HepG2 (cell line): ENCODE data around the gene GRIN3B. TPM values are rescaled to one million over a fixed set of nuclear protein-coding genes. Genes with fewer than 3 reads are reported as not detected.
A peak's percentile ranks its signal among the peaks of the same experiment; 100 is the strongest.

Source experiments
- ATAC-seq: fragments of 200-7000 bp; cut with Tn5 transposase; 3 replicates; pipeline ENCODE4 v1.9.1; 2020; ENCODE audit warnings: mild to moderate bottlenecking, moderate library complexity
- BruUV-seq: library from RNA; stranded (reverse); fragments of 400-500 nt; replicated peaks from 2 replicates; lab custom pipeline; 2021; lab: Mats Ljungman, UMichigan
- CTCF ChIA-PET: fragments of 300-600 bp; formaldehyde crosslinking; extraction: SDS; loops from one replicate; lab custom pipeline; 2021; ENCODE audit warnings: low total read pairs, inconsistent platforms, low intra/inter-chr PET ratio; lab: Yijun Ruan, JAX
- POLR2A ChIA-PET: fragments of 350-600 bp; sonication (Branson Sonifier 250); formaldehyde crosslinking; loops from one replicate; lab custom pipeline; 2020; ENCODE audit warnings: antibody characterized with exemption, inconsistent platforms; lab: Yijun Ruan, JAX
- DNase-seq: peaks from one replicate; pipeline ENCODE4 v3.0.0-alpha.2; 2015; ENCODE audit warnings: low spot score
- FAIRE-seq: peaks from 3 replicates; lab custom pipeline; 2011; peaks lifted over from hg19 to GRCh38; lab: Jason Lieb, UNC
- H2AFZ ChIP-seq: one replicate; pipeline ENCODE4 v1.6.1; 2011; ENCODE audit warnings: low read length, inconsistent platforms
- H3K27ac ChIP-seq: fragments of 300-600 bp; 3 replicates; pipeline ENCODE4 v1.8.0; 2011; ENCODE audit warnings: mixed run types, mild to moderate bottlenecking, mixed read lengths, low read length, inconsistent platforms; ENCODE audit not compliant: insufficient read depth; ENCODE audit errors: extremely low read length
- H3K27me3 ChIP-seq, 2 experiments: fragments of 200-600 bp in 1 of 2; 2 replicates in 1 of 2; 3 replicates in 1 of 2; pipeline versions ENCODE4 v1.6.0 to v1.8.0; 2011; ENCODE audit warnings: low read length in 2 of 2, mild to moderate bottlenecking in 2 of 2, moderate library complexity in 2 of 2, inconsistent platforms in 1 of 2; ENCODE audit not compliant: insufficient read depth in 2 of 2, control insufficient read depth in 1 of 2
- H3K36me3 ChIP-seq, 2 experiments: fragments of 200-600 bp in 1 of 2; replicated peaks in 1 of 2; 2 replicates in 1 of 2; 3 replicates in 1 of 2; pipeline versions ENCODE4 v1.5.1 to v1.8.0; 2011; ENCODE audit warnings: low read length in 2 of 2, inconsistent platforms in 1 of 2; ENCODE audit not compliant: insufficient read depth in 2 of 2, control insufficient read depth in 1 of 2
- H3K4me1 ChIP-seq: 2 replicates; pipeline ENCODE4 v1.5.1; 2012; ENCODE audit warnings: low read length, inconsistent platforms; ENCODE audit not compliant: insufficient read depth
- H3K4me2 ChIP-seq: 2 replicates; pipeline ENCODE4 v1.6.0; 2011; ENCODE audit warnings: low read depth, low read length, inconsistent platforms
- H3K4me3 ChIP-seq, 3 experiments: fragments of 200-600 bp in 1 of 3; sonication (generic), shearing (Covaris generic) in 1 of 3; replicated peaks in 1 of 3; 2 replicates each; pipeline ENCODE4 v1.5.1; 2011 to 2016; ENCODE audit warnings: low read length in 3 of 3, inconsistent platforms in 2 of 3, low read depth in 2 of 3, mild to moderate bottlenecking in 2 of 3, control low read depth in 1 of 3, mixed read lengths in 1 of 3; ENCODE audit not compliant: insufficient read depth in 1 of 3
- H3K79me2 ChIP-seq: one replicate; pipeline ENCODE4 v1.6.1; 2011; ENCODE audit warnings: low read length, inconsistent platforms; ENCODE audit not compliant: insufficient read depth
- H3K9ac ChIP-seq: 2 replicates; pipeline ENCODE4 v1.6.0; 2011; ENCODE audit warnings: mild to moderate bottlenecking, low read depth, low read length, inconsistent platforms; ENCODE audit not compliant: insufficient read depth
- H3K9me3 ChIP-seq: 2 replicates; pipeline ENCODE4 v1.5.1; 2012; ENCODE audit warnings: mild to moderate bottlenecking, low read length
- H4K20me1 ChIP-seq: 2 replicates; pipeline ENCODE4 v1.6.0; 2011; ENCODE audit warnings: inconsistent platforms, mild to moderate bottlenecking, low read length, moderate library complexity; ENCODE audit not compliant: insufficient read depth
- AGO1 ChIP-seq: fragments of 200-400 bp; formaldehyde crosslinking; IDR thresholded peaks from 2 replicates; pipeline ENCODE4 v1.6.1; 2017; ENCODE audit warnings: mild to moderate bottlenecking, low read depth, low read length, moderate library complexity; ENCODE audit not compliant: poor library complexity, severe bottlenecking
- EEA1 ChIP-seq: sonication (generic); formaldehyde crosslinking; IDR thresholded peaks from 2 replicates; pipeline ENCODE4 v1.5.1; 2020; ENCODE audit warnings: mild to moderate bottlenecking, missing genetic modification reagents, borderline replicate concordance
- ETV6 ChIP-seq: sonication (generic); formaldehyde crosslinking; conservative IDR thresholded peaks from 2 replicates; pipeline ENCODE4 v1.4.0; 2020; ENCODE audit warnings: missing genetic modification reagents
- HNRNPH1 ChIP-seq: fragments of 200-400 bp; formaldehyde crosslinking; optimal IDR thresholded peaks from 2 replicates; pipeline ENCODE3; 2017; ENCODE audit warnings: mild to moderate bottlenecking, low read depth, low read length
- PCBP1 ChIP-seq: fragments of 200-400 bp; formaldehyde crosslinking; IDR thresholded peaks from 2 replicates; pipeline ENCODE4 v1.6.1; 2017; ENCODE audit warnings: mild to moderate bottlenecking, low read depth, low read length, borderline replicate concordance
- RBFOX2 ChIP-seq: fragments of 200-400 bp; formaldehyde crosslinking; IDR thresholded peaks from 2 replicates; pipeline ENCODE4 v1.6.1; 2017; ENCODE audit warnings: low read depth, mild to moderate bottlenecking, low read length
- RBM22 ChIP-seq: fragments of 200-400 bp; formaldehyde crosslinking; optimal IDR thresholded peaks from 2 replicates; pipeline ENCODE3; 2017; ENCODE audit warnings: mild to moderate bottlenecking, low read length, moderate library complexity
- ZBTB38 ChIP-seq: sonication (generic); formaldehyde crosslinking; IDR thresholded peaks from 2 replicates; pipeline ENCODE4 v1.5.1; 2020; ENCODE audit warnings: mild to moderate bottlenecking, missing genetic modification reagents
- ZNF326 ChIP-seq: sonication (generic); formaldehyde crosslinking; IDR thresholded peaks from 2 replicates; pipeline ENCODE4 v1.4.0; 2020; ENCODE audit warnings: missing genetic modification reagents, borderline replicate concordance
- ZNF781 ChIP-seq: sonication (generic); formaldehyde crosslinking; IDR thresholded peaks from 2 replicates; pipeline ENCODE4 v1.5.1; 2020; ENCODE audit warnings: borderline replicate concordance, mild to moderate bottlenecking, missing genetic modification reagents; ENCODE audit errors: not compliant biosample characterization
- WGBS: methylation state at CpG from one replicate; pipeline ENCODE4 v1.1.6; 2017; ENCODE audit warnings: low lambda C conversion rate; 5-methylcytosine and 5-hydroxymethylcytosine counted together
- in situ Hi-C: cut with HindIII; loops from 2 replicates; pipeline ENCODE4 v1.10.0; 2017; ENCODE audit warnings: low pct_unique_long_range_greater_than_20kb; ENCODE audit not compliant: extremely low pct_ligation_motif_present
- intact Hi-C: fragments of 100-400 bp; cut with micrococcal nuclease; formaldehyde crosslinking; loops from one replicate; pipeline ENCODE4 v1.10.0; 2022; ENCODE audit not compliant: unreplicated experiment
- polyA plus RNA-seq, 8 experiments: library from polyadenylated mRNA; depleted of rRNA in 3 of 8; stranded (reverse) in 7 of 8; unstranded in 1 of 8; fragments of >200 nt; fragmentation: Illumina TruSeq in 4 of 8; extraction: Trizol in 4 of 8; gene quantifications; 2 replicates each; pipeline versions ENCODE4 v1.2.1 to v1.2.3, GENCODE V29; 2011 to 2016; ENCODE audit warnings: low read depth in 4 of 8, missing spikeins in 1 of 8, mixed read lengths in 1 of 8; ENCODE audit not compliant: insufficient read depth in 1 of 8
- total RNA-seq, 5 experiments: library from RNA; depleted of rRNA; stranded (reverse); fragments of >200 nt; fragmentation: Illumina TruSeq; extraction: Trizol; gene quantifications; 2 replicates each; pipeline ENCODE4 v1.2.3, GENCODE V29; 2016; ENCODE audit warnings: low read depth in 1 of 5
- TF ChIP-seq, protein P1 (sequence below): fragments of 450-650 bp; IDR thresholded peaks from 2 replicates; pipeline ENCODE4 v1.6.1; 2016
- TF ChIP-seq, protein P2 (sequence below): IDR thresholded peaks from 2 replicates; pipeline ENCODE4 v1.6.1; 2018; ENCODE audit warnings: missing genetic modification reagents, mild to moderate bottlenecking, missing compliant biosample characterization
- TF ChIP-seq, protein P3 (sequence below): sonication (generic); formaldehyde crosslinking; IDR thresholded peaks from 2 replicates; pipeline ENCODE4 v1.9.0; 2022; ENCODE audit warnings: missing genetic modification reagents, mild to moderate bottlenecking, borderline replicate concordance
- TF ChIP-seq, protein P4 (sequence below): sonication (generic); formaldehyde crosslinking; IDR thresholded peaks from 2 replicates; pipeline ENCODE4 v1.5.0; 2020; ENCODE audit warnings: mild to moderate bottlenecking, missing genetic modification reagents

Gene GRIN3B
- total and polyA plus RNA-seq, 2 of the 13 experiments (the other 11 are each of a cell fraction or from before 2014, with no cell fraction given) = 0.07 to 0.20 TPM

DNA sequence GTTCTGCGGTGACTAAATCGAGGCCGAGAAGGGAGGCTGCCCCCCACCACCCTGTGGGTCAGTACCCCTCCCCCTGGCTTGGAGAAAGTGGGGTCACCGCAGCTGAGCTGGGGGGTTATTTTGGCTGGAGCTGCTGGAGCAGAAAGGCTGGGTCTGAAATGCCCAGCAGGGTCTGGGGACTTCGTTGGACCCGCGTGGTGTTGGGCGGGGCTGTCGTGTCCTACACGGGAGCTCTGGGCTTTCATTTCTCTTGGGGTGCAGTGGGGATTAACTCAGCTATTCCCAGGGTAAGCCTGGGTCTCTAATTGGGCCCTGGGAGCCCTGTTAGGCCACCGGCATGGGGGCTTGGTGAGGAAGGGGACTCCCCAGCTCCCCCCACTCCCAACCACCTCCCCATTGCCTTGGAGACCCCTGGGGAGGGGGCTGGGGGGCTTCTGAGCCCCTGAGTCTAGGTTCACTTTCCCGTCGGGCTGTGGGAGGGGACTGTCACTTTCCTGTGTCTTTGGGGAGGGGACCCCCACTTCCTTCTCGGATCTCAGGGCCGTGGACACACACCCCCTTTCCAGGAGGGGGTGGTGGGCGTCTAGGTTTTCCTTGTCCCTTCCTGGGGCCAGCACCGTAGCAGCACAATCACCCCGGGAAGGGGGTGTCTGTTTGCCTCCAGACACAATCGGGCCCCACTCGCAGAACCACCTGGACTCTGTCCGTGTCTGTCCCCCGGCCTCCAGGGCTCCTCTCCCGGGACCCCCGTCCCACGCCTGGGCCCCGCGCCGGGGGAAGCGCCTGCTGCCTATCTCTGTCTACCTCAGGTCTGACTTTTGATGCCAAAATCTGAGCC lies 26.3 kb upstream of the GRIN3B start (continued):
- TF ChIP-seq, protein P1, sequence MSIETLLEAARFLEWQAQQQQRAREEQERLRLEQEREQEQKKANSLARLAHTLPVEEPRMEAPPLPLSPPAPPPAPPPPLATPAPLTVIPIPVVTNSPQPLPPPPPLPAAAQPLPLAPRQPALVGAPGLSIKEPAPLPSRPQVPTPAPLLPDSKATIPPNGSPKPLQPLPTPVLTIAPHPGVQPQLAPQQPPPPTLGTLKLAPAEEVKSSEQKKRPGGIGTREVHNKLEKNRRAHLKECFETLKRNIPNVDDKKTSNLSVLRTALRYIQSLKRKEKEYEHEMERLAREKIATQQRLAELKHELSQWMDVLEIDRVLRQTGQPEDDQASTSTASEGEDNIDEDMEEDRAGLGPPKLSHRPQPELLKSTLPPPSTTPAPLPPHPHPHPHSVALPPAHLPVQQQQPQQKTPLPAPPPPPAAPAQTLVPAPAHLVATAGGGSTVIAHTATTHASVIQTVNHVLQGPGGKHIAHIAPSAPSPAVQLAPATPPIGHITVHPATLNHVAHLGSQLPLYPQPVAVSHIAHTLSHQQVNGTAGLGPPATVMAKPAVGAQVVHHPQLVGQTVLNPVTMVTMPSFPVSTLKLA = no peak
- TF ChIP-seq ZNF326 = no peak
- TF ChIP-seq ZNF781 = no peak
- TF ChIP-seq, protein P2, sequence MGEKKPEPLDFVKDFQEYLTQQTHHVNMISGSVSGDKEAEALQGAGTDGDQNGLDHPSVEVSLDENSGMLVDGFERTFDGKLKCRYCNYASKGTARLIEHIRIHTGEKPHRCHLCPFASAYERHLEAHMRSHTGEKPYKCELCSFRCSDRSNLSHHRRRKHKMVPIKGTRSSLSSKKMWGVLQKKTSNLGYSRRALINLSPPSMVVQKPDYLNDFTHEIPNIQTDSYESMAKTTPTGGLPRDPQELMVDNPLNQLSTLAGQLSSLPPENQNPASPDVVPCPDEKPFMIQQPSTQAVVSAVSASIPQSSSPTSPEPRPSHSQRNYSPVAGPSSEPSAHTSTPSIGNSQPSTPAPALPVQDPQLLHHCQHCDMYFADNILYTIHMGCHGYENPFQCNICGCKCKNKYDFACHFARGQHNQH = no peak

DNA sequence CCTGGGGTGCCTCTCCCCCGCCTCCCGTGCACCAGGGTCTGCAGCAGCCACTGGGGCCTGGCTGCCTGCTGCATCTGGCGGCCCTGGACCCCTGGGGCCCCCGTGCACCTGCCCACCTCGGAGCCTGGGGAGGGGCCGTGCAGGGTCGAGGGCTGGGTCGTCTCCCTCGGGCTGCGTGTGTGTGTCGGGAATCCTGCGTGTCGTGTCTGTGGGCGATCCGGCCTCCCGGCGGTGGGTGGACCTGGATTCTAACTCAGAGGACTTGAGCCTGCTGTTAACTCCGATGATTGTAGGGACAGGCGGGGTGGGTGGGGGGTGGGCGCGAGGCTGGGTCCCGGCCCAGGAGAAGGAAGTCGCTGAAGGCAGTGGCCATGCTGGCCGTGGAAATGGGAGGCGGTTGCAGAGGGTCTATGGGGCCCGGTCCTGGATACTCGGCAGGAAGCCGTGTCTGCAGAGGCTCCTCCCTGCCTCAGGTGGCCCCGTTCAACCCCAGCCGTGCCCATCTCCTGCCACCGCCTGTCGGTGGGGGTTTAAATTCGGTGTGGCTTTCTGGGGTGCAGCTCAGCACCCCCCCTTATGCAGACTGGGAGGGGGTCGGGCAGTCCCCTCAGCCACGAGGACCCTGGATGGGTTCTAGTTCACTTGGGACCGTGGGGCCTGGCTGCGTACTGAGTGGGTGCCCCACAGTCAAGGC lies 25.5 kb upstream of the GRIN3B start:
- CTCF ChIA-PET = no interaction called here
- FAIRE-seq (no peak), ATAC-seq (no peak), DNase-seq (no peak)
- Histone ChIP-seq H3K27ac (no peak overlapping the region), H3K36me3 (peaks cover 19 to 22% of the 10 kb centered on the region in 2 experiments), H3K4me1 (peaks cover 5% of the 10 kb centered on the region), H3K9me3 (no peaks in the 10 kb centered on the region), H2AFZ (no peak overlapping the region), H3K4me2 (no peak overlapping the region), H3K79me2 (peaks cover 2% of the 10 kb centered on the region), H4K20me1 (no peaks in the 10 kb centered on the region), H3K9ac (no peak overlapping the region), H3K27me3 (no peaks in the 10 kb centered on the region), H3K4me3 (no peak overlapping the region)
- POLR2A ChIA-PET = no interaction called here
- BruUV-seq = no TSS peak
- 93% methylated on average over 32 of the region's 37 CpGs for WGBS
- intact Hi-C loops (no loop called here), in situ Hi-C loops (no loop called here)
- TF ChIP-seq, protein P3, sequence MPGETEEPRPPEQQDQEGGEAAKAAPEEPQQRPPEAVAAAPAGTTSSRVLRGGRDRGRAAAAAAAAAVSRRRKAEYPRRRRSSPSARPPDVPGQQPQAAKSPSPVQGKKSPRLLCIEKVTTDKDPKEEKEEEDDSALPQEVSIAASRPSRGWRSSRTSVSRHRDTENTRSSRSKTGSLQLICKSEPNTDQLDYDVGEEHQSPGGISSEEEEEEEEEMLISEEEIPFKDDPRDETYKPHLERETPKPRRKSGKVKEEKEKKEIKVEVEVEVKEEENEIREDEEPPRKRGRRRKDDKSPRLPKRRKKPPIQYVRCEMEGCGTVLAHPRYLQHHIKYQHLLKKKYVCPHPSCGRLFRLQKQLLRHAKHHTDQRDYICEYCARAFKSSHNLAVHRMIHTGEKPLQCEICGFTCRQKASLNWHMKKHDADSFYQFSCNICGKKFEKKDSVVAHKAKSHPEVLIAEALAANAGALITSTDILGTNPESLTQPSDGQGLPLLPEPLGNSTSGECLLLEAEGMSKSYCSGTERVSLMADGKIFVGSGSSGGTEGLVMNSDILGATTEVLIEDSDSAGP (CRISPR knock-in tag) = 0 out of 2 replicates have a peak, but pooled peaks have one; percentile 13
- TF ChIP-seq RBM22 = peak; percentile 78
- TF ChIP-seq ZBTB38 = peak; percentile 50; the same call in 1 of the 2 replicates
- TF ChIP-seq, protein P4, sequence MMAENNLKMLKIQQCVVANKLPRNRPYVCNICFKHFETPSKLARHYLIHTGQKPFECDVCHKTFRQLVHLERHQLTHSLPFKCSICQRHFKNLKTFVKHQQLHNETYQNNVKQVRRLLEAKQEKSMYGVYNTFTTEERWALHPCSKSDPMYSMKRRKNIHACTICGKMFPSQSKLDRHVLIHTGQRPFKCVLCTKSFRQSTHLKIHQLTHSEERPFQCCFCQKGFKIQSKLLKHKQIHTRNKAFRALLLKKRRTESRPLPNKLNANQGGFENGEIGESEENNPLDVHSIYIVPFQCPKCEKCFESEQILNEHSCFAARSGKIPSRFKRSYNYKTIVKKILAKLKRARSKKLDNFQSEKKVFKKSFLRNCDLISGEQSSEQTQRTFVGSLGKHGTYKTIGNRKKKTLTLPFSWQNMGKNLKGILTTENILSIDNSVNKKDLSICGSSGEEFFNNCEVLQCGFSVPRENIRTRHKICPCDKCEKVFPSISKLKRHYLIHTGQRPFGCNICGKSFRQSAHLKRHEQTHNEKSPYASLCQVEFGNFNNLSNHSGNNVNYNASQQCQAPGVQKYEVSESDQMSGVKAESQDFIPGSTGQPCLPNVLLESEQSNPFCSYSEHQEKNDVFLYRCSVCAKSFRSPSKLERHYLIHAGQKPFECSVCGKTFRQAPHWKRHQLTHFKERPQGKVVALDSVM (CRISPR knock-in tag) = no peak
- no peak for TF ChIP-seq EEA1 (CRISPR knock-in tag)
- TF ChIP-seq RBFOX2 = peak; percentile 53; the same call in 1 of the 2 replicates
- TF ChIP-seq PCBP1 = peak; percentile 87; the same call in 1 of the 2 replicates
- peak; percentile 63 for TF ChIP-seq HNRNPH1
- TF ChIP-seq AGO1 = peak; percentile 77
- TF ChIP-seq ETV6 (CRISPR knock-in tag) = no peak
